Activated naive CD8-positive, alpha-beta T cell treated with anti-CD3 and anti-CD28 coated beads, Interleukin-2, amount 10 ng/mL, durations not matched to agents 7 days and 5 days (primary cell): ENCODE data around the gene CKS1B. TPM values are rescaled to one million over a fixed set of nuclear protein-coding genes. Genes with fewer than 3 reads are reported as not detected.

Experiments
- ATAC-seq: fragments of 150-1000 bp; cut with Tn5 transposase; one replicate; pipeline ENCODE4 v1.10.0; 2021; ENCODE audit warnings: low read depth, moderate library complexity
- POLR2A ChIA-PET: fragments of 350-600 bp; sonication (Branson Sonifier 250); formaldehyde crosslinking; loops from one replicate; lab custom pipeline; 2021; ENCODE audit warnings: antibody characterized with exemption; lab: Charles Lee
- DNase-seq: peaks from one replicate; pipeline ENCODE4 v3.0.0; 2021
- H3K27ac Mint-ChIP-seq: one replicate; pipeline ENCODE4 v1.8.0; 2022; ENCODE audit warnings: mild to moderate bottlenecking, mixed read lengths
- H3K27me3 Mint-ChIP-seq: one replicate; pipeline ENCODE4 v1.8.0; 2022; ENCODE audit warnings: mild to moderate bottlenecking, moderate library complexity, mixed read lengths
- H3K36me3 Mint-ChIP-seq: one replicate; pipeline ENCODE4 v1.8.0; 2021; ENCODE audit warnings: mild to moderate bottlenecking, mixed read lengths
- H3K4me1 Mint-ChIP-seq: one replicate; pipeline ENCODE4 v1.8.0; 2021; ENCODE audit warnings: mixed read lengths
- H3K4me3 Mint-ChIP-seq: one replicate; pipeline ENCODE4 v1.8.0; 2022; ENCODE audit warnings: mild to moderate bottlenecking, moderate library complexity, mixed read lengths
- H3K9me3 Mint-ChIP-seq: one replicate; pipeline ENCODE4 v1.8.0; 2021; ENCODE audit warnings: mixed read lengths
- total RNA-seq, 2 experiments: library from RNA; stranded (reverse); gene quantifications; one replicate each; pipeline ENCODE4 v1.2.3, GENCODE V29; 2021

The CKS1B gene
- total RNA-seq, 2 experiments from 2014 or later: 112 to 114 TPM

DNA sequence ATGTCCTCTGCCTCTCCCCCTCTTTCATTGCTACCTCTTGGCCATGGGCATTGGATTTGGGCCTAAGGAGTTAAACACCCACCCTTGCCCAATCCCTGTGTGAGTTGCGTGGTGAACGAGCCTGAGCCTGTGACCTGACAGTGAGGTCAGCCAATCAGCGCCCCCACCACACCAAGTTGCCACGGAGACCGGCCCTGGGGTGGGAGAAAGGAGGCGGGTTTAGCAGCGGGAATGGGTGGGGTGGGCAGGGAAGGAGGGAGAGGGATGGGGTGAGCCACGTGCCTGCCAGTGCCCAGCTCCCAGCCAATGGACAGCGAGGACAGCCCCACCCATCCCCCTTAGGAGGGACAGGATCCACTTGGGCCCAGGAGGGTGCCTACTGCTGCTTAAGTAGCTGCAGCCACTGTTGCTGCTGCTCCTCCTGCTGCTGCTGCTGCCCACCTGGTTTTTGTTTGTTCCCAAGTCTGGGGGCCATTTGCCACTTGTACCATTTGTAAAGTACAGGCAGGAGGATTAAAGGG, 37.6 kb downstream of the CKS1B start:
- no peaks in the 10 kb centered on the region for H3K9me3 Mint-ChIP-seq
- POLR2A ChIA-PET: interaction anchor here (0.6 to 2.9 kb wide), 3 partner anchors 8 to 76 kb away, joined by 3 to 10 read pairs (median 3); no protein-coding TSS in a partner anchor
- ATAC-seq: no peak
- no peak overlapping the region for H3K4me3 Mint-ChIP-seq
- H3K4me1 Mint-ChIP-seq: peaks cover 54% of the 10 kb centered on the region
- no peak for DNase-seq
- H3K27me3 Mint-ChIP-seq: no peaks in the 10 kb centered on the region
- peaks cover 14% of the 10 kb centered on the region for H3K36me3 Mint-ChIP-seq
- H3K27ac Mint-ChIP-seq: no peak overlapping the region

DNA sequence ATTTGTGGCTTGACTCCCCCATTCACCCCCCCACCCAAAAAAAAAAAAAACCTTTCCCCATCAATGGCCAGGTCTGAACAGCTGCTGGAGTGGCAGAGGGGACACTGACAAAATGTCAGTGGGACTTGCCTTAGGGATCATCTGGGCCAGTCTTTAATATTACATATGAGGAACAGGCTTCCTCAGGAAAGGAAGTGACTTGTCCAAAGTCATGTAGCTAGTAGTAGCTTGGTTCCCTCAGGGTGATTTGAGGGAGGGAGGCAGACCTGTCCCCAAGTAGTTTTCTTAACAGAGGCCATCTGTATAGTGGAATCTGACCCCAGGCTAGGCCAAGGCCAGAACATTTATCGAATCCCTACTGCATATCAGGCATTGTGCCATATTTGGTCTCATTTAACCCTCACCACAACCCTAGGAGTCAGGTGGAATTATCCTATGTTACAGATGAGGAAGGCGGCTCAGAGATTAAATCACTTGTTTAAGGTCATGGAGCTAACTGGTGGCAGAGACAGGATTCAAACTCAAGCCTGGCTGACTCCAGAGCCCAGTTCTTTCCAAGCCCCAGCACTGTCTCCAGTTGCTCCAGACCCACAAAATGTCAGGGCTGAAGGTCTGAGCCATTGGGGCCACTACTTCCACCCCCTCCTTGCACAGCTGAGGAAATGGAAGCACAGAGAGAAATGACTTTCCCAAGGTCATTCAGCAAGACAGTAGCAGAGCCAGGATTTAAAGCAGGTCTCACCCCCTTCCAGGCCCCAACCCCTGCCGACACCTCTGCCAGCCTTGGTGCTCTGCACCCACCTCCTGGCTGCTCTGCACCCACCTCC, 38.5 kb downstream of the CKS1B start:
- ATAC-seq (no peak), DNase-seq (no peak)
- Mint-ChIP-seq H3K4me3 (peak overlapping the region; percentile 35), H3K4me1 (peaks cover 59% of the 10 kb centered on the region), H3K27ac (peak overlapping the region; percentile 44), H3K27me3 (no peaks in the 10 kb centered on the region), H3K36me3 (peaks cover 14% of the 10 kb centered on the region), H3K9me3 (no peaks in the 10 kb centered on the region)
- POLR2A ChIA-PET: interaction anchor here (0.6 to 2.9 kb wide), 4 partner anchors 9 to 77 kb away, joined by 3 to 10 read pairs (median 4); no protein-coding TSS in a partner anchor

DNA sequence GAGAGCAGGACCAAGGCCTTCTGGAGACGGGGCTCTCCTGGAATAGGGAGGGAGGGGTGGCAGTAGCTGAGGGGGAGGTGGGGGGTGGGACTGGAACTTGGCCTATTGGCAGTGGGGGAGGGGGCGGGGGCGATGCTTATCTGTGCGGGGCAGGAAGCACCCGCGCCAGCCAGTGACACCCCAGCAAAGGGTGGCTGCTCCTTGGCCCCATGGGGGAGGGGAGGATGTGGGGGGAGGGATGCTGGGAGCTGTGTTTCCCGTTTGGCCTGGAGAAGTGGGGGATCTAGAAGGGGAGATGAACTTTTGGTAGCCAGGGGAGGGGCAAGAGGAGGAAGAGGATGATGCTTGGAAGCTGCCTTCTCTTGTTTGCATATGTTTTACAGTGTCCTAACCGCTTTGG, 39.2 kb downstream of the CKS1B start:
- peaks cover 14% of the 10 kb centered on the region for H3K36me3 Mint-ChIP-seq
- H3K4me3 Mint-ChIP-seq: peak overlapping the region; percentile 58
- H3K4me1 Mint-ChIP-seq: peaks cover 58% of the 10 kb centered on the region
- POLR2A ChIA-PET: interaction anchor here (0.6 to 1.6 kb wide), 3 partner anchors 10 to 74 kb away, joined by 3 to 4 read pairs (median 3); no protein-coding TSS in a partner anchor
- ATAC-seq (no peak), DNase-seq (no peak)
- H3K27ac Mint-ChIP-seq: peak overlapping the region; percentile 56
- H3K9me3 Mint-ChIP-seq: no peaks in the 10 kb centered on the region
- H3K27me3 Mint-ChIP-seq: no peaks in the 10 kb centered on the region

DNA sequence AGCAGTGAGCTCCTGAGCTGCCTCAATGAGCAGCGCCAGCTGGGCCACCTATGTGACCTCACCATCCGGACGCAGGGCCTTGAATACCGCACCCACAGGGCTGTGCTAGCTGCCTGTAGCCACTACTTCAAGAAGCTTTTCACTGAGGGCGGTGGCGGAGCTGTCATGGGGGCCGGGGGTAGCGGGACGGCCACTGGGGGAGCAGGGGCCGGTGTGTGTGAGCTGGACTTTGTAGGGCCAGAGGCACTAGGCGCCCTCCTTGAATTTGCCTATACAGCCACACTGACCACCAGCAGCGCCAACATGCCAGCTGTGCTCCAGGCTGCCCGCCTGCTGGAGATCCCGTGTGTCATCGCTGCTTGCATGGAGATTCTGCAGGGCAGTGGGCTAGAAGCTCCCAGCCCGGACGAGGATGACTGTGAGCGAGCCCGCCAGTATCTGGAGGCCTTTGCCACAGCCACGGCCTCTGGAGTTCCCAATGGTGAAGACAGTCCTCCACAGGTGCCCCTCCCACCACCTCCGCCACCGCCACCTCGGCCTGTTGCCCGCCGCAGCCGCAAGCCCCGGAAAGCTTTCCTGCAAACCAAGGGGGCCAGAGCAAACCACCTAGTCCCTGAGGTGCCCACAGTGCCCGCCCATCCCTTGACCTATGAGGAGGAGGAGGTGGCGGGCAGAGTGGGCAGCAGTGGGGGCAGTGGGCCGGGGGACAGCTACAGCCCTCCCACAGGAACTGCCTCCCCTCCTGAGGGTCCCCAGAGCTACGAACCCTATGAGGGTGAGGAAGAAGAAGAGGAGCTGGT, 40.4 kb downstream of the CKS1B start:
- no peak overlapping the region for H3K4me3 Mint-ChIP-seq
- H3K9me3 Mint-ChIP-seq: no peaks in the 10 kb centered on the region
- DNase-seq (no peak), ATAC-seq (no peak)
- POLR2A ChIA-PET: interaction anchor here (0.7 to 3.5 kb wide), 5 partner anchors 9 to 40 kb away, joined by 3 to 18 read pairs (median 6); partner anchors contain the start of genes CKS1B and FLAD1
- no peak overlapping the region for H3K27ac Mint-ChIP-seq
- peaks cover 54% of the 10 kb centered on the region for H3K4me1 Mint-ChIP-seq
- H3K36me3 Mint-ChIP-seq: peaks cover 16% of the 10 kb centered on the region
- peaks cover 2% of the 10 kb centered on the region for H3K27me3 Mint-ChIP-seq

DNA sequence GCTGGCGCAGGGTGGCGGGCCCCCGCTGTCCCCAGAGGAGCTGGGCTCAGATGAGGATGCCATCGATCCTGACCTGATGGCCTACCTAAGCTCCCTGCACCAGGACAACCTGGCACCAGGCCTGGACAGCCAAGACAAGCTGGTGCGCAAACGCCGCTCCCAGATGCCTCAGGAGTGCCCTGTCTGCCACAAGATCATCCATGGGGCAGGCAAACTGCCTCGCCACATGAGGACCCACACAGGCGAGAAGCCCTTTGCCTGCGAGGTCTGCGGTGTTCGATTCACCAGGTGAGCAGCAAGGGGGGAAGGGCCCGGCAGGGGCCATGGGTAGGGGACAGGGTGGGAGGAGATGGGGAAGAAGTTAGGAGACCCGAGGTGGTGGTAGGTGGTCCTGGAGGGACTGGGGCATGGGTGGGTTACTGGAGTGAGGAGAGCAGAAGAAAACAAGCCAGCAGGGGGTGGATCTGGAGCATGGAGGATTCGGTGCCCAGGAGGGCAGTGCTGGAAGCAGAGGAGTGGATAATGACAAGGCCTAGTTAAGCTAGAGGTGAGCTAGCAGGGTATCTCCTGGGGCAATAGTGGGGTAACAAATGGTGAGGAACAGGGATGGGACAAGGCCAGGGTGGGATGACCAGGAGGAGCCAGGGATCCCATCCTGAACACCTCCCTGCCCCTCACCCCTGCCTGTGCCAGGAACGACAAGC, 41.2 kb downstream of the CKS1B start:
- no peak for ATAC-seq
- DNase-seq: no peak
- peaks cover 48% of the 10 kb centered on the region for H3K4me1 Mint-ChIP-seq
- POLR2A ChIA-PET: interaction anchor here (1.0 to 3.5 kb wide), 7 partner anchors 9 to 55 kb away, joined by 3 to 18 read pairs (median 6); partner anchors contain the start of genes CKS1B, FLAD1 and PYGO2
- H3K27me3 Mint-ChIP-seq: peaks cover 5% of the 10 kb centered on the region
- H3K36me3 Mint-ChIP-seq: peaks cover 18% of the 10 kb centered on the region
- no peaks in the 10 kb centered on the region for H3K9me3 Mint-ChIP-seq
- H3K4me3 Mint-ChIP-seq: peak overlapping the region; percentile 35
- peak overlapping the region; percentile 60 for H3K27ac Mint-ChIP-seq

DNA sequence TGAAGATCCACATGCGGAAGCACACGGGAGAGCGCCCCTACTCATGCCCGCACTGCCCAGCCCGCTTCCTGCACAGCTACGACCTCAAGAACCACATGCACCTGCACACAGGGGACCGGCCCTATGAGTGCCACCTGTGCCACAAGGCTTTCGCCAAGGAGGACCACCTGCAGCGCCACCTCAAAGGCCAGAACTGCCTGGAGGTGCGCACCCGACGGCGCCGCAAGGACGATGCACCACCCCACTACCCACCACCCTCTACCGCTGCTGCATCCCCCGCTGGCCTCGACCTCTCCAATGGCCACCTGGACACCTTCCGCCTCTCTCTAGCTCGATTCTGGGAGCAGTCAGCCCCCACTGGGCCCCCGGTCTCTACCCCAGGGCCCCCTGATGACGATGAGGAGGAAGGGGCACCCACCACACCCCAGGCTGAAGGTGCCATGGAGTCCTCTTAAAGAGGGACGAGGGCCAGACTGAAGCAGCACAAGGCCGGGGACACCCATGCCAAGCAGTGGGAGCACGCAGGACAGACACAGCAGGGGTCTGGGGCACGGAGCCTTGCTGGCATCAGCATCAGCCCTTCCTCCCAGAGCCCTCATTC, 41.9 kb downstream of the CKS1B start:
- POLR2A ChIA-PET: interaction anchor here (1.0 to 3.5 kb wide), 11 partner anchors 10 to 80 kb away, joined by 3 to 18 read pairs (median 6); partner anchors contain the start of genes CKS1B, FLAD1, PBXIP1 and PMVK
- H3K27ac Mint-ChIP-seq: peak overlapping the region; percentile 45
- ATAC-seq: no peak
- peak overlapping the region; percentile 35 for H3K4me3 Mint-ChIP-seq
- DNase-seq: no peak
- peaks cover 18% of the 10 kb centered on the region for H3K36me3 Mint-ChIP-seq
- peaks cover 5% of the 10 kb centered on the region for H3K27me3 Mint-ChIP-seq
- H3K4me1 Mint-ChIP-seq: peaks cover 43% of the 10 kb centered on the region
- H3K9me3 Mint-ChIP-seq: no peaks in the 10 kb centered on the region

DNA sequence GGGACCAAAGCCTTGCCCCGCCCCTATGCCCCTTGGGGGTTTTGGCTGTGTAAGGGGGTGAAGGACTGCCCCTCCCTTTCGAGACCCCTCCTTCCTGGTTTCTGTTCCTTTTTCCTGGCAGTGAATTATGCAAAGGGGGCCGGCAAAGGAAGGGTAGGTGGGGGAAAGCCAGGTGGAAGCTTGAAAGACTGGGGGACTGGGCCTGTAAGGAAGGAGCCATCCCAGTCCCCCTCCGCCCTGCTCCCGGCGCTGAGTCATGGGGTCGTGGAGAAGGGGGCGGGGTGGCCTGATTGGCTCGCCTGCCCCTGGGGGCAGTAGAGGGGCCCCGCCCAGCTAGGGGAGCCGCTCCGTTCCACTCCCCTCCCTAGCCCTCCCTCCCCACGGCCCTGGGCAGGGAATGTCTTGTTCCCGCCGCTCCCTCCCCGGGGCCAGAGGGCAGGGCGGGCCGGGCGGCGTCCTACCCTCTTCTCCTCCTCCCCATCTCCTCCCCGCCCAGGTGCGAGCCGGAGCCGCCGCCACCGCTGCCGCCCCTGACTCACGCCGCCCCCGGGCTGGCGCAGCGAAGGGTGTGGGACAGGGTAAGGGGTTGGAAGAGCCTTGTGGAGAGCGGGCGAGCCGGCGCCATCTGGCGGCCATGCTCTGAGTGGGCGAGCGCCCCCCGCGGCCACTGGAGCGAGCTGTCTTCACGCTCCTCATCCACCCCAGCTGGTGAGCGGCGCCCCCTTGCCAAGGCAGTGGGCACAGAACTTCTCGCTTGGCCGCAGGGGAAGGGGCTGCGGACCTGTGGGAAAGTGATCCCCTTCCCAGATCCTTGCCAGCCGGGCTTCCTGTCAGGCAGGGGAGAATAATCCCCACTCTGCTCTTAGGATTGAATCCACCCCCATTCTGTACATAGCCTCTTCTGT, 42.8 kb downstream of the CKS1B start:
- peak overlapping the region; percentile 74 for H3K4me3 Mint-ChIP-seq

DNA sequence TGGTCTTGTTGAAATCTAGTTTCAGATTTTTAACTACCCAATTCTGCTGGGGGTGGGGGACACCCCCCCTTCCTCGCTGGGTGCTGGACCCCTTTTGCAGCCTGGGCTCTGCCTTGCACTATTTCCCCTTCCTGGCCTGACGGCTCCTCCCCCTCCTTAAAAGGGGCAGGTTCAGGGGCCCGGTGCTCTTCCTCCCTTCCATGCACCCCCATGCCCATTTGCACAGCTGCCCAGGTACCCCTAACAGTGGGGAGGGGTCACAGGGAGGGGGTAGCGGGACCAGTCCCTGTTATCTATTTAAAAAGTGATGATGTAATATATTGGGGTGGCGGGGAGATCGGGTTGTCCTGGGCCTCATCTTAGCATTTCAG, 43.5 kb downstream of the CKS1B start:
- H3K9me3 Mint-ChIP-seq: no peaks in the 10 kb centered on the region
- H3K4me1 Mint-ChIP-seq: peaks cover 36% of the 10 kb centered on the region
- H3K27ac Mint-ChIP-seq: peak overlapping the region; percentile 70
- H3K36me3 Mint-ChIP-seq: peaks cover 16% of the 10 kb centered on the region
- POLR2A ChIA-PET: interaction anchor here (0.6 to 3.5 kb wide), 8 partner anchors 11 to 82 kb away, joined by 3 to 18 read pairs (median 10); partner anchors contain the start of genes CKS1B, FLAD1, PBXIP1 and PMVK
- DNase-seq (no peak), ATAC-seq (peak; percentile 30)
- peaks cover 5% of the 10 kb centered on the region for H3K27me3 Mint-ChIP-seq
- peak overlapping the region; percentile 74 for H3K4me3 Mint-ChIP-seq

More for the DNA sequence above, 42.8 kb downstream of the CKS1B start:
- Mint-ChIP-seq H3K9me3 (no peaks in the 10 kb centered on the region), H3K4me1 (peaks cover 42% of the 10 kb centered on the region), H3K27ac (peak overlapping the region; percentile 70), H3K27me3 (peaks cover 5% of the 10 kb centered on the region), H3K36me3 (peaks cover 18% of the 10 kb centered on the region)
- peak; percentile 98 for ATAC-seq
- DNase-seq: peak; percentile 92
- POLR2A ChIA-PET: interaction anchor here (0.6 to 3.5 kb wide), 9 partner anchors 11 to 81 kb away, joined by 3 to 18 read pairs (median 9); partner anchors contain the start of genes CKS1B, FLAD1, PBXIP1 and PMVK

DNA sequence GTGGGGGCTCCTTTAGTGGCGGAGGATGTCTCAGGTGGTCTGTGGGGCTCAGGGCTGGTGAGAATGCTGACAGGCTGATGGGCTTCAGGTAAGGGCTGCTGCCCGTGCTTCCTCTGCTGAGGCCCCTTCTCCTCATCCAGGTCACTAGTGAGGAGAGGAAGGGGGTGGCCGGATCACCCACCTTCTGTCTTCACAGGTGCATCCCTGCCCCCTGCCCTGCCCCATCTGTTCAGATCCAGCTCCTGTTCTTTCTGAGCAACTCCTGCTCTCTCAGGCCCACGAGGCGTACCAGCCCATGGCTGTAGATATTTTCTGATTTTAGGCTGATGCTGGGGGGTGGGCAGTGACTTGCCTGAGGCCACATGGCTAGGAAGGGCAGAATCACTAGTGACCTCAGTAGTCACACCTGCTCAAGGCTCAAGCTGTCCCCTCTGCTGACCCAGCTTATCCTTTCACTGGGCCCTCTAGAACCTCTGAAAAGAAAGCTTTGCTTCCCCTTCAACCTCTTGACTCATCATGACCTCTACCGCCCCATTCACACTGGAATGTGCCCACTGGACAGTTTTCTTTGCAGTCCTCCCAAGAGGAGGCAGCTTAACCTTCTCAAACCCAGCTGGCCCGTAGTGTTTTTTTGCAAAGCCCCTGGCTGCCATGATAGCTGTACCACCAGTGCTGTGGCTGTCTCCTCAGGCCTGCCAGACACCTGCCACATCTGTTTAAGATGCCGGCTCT, 44.3 kb downstream of the CKS1B start:
- no peak for DNase-seq
- POLR2A ChIA-PET: interaction anchor here (1.2 kb wide), 1 partner anchor 63 kb away, joined by 4 read pairs; the partner anchor contains the start of gene PBXIP1
- H3K4me1 Mint-ChIP-seq: peaks cover 29% of the 10 kb centered on the region
- H3K27me3 Mint-ChIP-seq: peaks cover 5% of the 10 kb centered on the region
- H3K9me3 Mint-ChIP-seq: no peaks in the 10 kb centered on the region
- no peak overlapping the region for H3K4me3 Mint-ChIP-seq
- no peak for ATAC-seq
- H3K36me3 Mint-ChIP-seq: peaks cover 14% of the 10 kb centered on the region
- H3K27ac Mint-ChIP-seq: no peak overlapping the region

DNA sequence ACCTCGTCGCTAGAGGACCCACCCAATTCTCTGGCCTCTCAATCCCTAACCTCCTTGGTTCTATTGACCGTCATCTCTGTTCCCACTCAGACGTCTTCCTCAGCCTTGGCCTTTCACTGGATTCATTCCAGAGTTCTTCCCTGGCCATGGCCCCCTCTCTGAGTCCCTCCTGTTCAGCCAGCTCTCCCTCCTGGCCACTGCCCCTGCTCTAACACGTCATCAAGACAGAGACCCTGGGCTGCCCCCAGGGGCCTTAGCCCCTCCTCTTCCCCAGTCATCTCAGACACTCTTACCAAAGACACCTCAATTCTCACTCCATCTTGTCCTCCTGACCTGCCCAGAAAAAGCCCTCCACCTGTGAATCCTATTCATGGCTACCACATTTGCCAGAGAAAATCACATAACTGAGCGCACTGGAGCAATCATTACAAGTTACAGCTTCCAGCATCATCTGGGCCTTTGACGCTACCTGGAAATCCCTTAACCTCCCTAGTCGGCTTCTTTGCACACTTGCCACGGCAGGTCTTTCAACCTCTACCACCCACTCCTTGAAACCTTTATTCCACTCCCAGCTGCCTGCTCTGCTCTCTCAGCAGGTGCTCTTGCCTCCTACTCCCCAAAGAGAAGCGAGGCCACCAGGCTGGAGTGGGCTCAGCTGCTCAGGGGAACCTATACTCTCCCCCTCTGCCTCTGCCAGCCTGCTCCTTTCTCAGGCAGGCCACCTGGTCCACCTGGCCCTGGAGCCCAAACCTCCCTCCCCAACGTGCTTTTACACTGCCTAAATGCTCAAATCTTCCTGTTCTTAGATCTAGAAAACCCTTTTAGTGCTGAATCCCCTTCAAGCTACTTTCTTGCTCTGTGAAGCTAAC, 45.1 kb downstream of the CKS1B start:
- peaks cover 25% of the 10 kb centered on the region for H3K4me1 Mint-ChIP-seq
- peaks cover 13% of the 10 kb centered on the region for H3K36me3 Mint-ChIP-seq
- peaks cover 7% of the 10 kb centered on the region for H3K27me3 Mint-ChIP-seq
- DNase-seq (no peak), ATAC-seq (no peak)
- POLR2A ChIA-PET: interaction anchor here (0.8 to 1.2 kb wide), 4 partner anchors 9 to 68 kb away, joined by 3 to 9 read pairs (median 4); partner anchors contain the start of genes CKS1B and PBXIP1
- no peaks in the 10 kb centered on the region for H3K9me3 Mint-ChIP-seq
- H3K4me3 Mint-ChIP-seq: no peak overlapping the region
- no peak overlapping the region for H3K27ac Mint-ChIP-seq
